Liver (tissue), 3 donors: Measurements from ENCODE around the gene NEK5.

Experiments
- NR2F2 ChIP-seq: IDR thresholded peaks from 2 replicates; pipeline ENCODE4 v1.6.1; 2016; ENCODE audit warnings: antibody characterized with exemption
- TF ChIP-seq, protein P1 (sequence below): fragments of 150-350 bp; IDR thresholded peaks from 2 replicates; pipeline ENCODE4 v1.5.1; 2017; ENCODE audit warnings: improper control_type of control experiment, low read depth, low read length; ENCODE audit not compliant: missing input control
- donor health status: healthy.
- donor health status: healthy.

DNA sequence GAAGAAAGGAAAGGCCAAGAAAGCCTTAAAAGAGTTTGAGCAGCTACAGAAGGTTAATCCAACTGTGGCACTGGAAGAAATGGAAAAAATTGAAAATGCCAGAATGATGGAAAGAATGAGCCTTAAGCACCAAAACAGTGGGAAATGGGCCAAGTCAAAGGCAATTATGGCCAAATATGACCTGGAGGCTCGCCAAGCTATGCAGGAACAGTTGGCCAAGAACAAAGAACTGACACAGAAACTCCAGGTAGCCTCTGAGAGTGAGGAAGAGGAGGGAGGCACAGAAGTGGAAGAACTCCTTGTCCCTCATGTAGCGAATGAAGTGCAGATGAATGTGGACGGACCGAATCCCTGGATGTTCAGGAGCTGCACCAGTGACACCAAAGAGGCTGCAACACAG, 99.3 kb downstream of the NEK5 start:
- TF ChIP-seq, protein P1, sequence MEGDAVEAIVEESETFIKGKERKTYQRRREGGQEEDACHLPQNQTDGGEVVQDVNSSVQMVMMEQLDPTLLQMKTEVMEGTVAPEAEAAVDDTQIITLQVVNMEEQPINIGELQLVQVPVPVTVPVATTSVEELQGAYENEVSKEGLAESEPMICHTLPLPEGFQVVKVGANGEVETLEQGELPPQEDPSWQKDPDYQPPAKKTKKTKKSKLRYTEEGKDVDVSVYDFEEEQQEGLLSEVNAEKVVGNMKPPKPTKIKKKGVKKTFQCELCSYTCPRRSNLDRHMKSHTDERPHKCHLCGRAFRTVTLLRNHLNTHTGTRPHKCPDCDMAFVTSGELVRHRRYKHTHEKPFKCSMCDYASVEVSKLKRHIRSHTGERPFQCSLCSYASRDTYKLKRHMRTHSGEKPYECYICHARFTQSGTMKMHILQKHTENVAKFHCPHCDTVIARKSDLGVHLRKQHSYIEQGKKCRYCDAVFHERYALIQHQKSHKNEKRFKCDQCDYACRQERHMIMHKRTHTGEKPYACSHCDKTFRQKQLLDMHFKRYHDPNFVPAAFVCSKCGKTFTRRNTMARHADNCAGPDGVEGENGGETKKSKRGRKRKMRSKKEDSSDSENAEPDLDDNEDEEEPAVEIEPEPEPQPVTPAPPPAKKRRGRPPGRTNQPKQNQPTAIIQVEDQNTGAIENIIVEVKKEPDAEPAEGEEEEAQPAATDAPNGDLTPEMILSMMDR, result no peak
- no peak for TF ChIP-seq NR2F2
